Suppressor macrophage treated with lipopolysaccharide for 1 hour (primary cell): Measurements from ENCODE around the gene IL13.

Experiments
- DNase-seq, 3 donors: peaks; one replicate each; pipeline ENCODE4 v3.0.0-alpha.2; 2020 to 2022

Gene IL13

GRCh38 chr5:132673488-132673887, 15.5 kb downstream of the IL13 start:
- no peak for DNase-seq

- DNase-seq, result no peak
Observed at GRCh38 chr5:132673939-132674630, 16.1 kb downstream of the IL13 start, which contains the start of gene IL4. IL4 (plus strand) TSS chr5:132673989; CDS start chr5:132674051, 62 bp downstream.

- DNase-seq, result no peak
Observed at GRCh38 chr5:132674671-132675506, 16.9 kb downstream of the IL13 start.

GRCh38 chr5:132675936-132676689, 18.1 kb downstream of the IL13 start:
- DNase-seq, result no peak

GRCh38 chr5:132677191-132677590, 19.2 kb downstream of the IL13 start:
- DNase-seq, result no peak

GRCh38 chr5:132677682-132678400, 19.9 kb downstream of the IL13 start:
- no peak for DNase-seq

GRCh38 chr5:132678735-132679134, 20.8 kb downstream of the IL13 start:
- no peak for DNase-seq

GRCh38 chr5:132679166-132679565, 21.2 kb downstream of the IL13 start:
- no peak for DNase-seq

GRCh38 chr5:132679717-132680380, 21.9 kb downstream of the IL13 start:
- DNase-seq, result no peak

- DNase-seq, result no peak
Observed at GRCh38 chr5:132680780-132681475, 23.0 kb downstream of the IL13 start.

- DNase-seq, result no peak
Observed at GRCh38 chr5:132681476-132681831, 23.5 kb downstream of the IL13 start.

GRCh38 chr5:132681983-132682382, 24.0 kb downstream of the IL13 start:
- no peak for DNase-seq

GRCh38 chr5:132684491-132684890, 26.5 kb downstream of the IL13 start:
- DNase-seq, result no peak

- no peak for DNase-seq
Observed at GRCh38 chr5:132684922-132685720, 27.1 kb downstream of the IL13 start.

- DNase-seq, result no peak
Observed at GRCh38 chr5:132686193-132686592, 28.2 kb downstream of the IL13 start.

GRCh38 chr5:132687995-132688394, 30.0 kb downstream of the IL13 start:
- no peak for DNase-seq

- DNase-seq, result peak in 1 of 3 donors; percentile 1
Observed at GRCh38 chr5:132688536-132689339, 30.8 kb downstream of the IL13 start.

- no peak for DNase-seq
Observed at GRCh38 chr5:132689513-132689912, 31.5 kb downstream of the IL13 start.

- no peak for DNase-seq
Observed at GRCh38 chr5:132690156-132690555, 32.2 kb downstream of the IL13 start.
